Inflammatory macrophage treated with lipopolysaccharide for 4 hours (primary cell): ENCODE measurements around the gene GPBP1L1.

Experiments
- DNase-seq: peaks from one replicate; pipeline ENCODE4 v3.0.0-alpha.2; 2020

The GPBP1L1 gene

DNA sequence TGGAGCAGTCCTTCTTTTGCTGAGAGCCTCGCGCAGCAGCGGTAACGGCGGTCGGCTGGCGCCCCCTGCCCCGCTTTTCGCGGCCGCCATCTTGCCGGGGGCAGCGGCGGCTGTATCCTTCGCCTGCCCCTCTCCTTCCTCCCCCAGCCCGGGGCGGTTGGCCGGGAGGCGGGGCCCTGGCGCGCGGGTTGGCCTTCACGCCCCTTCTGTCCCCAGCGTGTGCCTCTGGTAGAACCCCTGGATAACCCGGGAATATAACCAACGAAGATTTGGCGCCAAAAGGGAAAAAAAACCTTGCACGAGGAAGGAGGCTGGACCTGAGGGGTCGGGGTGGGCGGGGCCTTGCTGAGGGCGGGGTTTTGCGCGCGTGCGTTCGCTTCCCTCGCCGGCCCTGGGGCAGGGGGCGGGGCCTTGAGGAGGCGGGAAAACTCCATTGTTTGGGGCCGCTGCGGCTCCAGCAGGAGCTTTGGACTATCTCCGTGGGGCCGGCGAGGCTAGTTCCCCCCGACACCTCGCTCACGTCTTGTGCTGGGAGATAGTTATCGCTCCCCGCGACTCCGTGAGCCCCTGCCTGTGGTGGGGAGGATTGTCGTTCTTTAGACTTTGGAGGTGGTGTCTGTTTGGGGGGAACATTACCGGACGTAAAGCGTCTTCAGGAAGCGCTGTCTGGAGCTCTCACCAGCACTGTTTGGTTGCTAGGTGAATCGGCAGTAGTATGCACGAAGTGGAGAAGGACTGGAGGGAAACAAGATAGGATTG lies 101.8 kb downstream of the GPBP1L1 start:
- peak; percentile 87 for DNase-seq

DNA sequence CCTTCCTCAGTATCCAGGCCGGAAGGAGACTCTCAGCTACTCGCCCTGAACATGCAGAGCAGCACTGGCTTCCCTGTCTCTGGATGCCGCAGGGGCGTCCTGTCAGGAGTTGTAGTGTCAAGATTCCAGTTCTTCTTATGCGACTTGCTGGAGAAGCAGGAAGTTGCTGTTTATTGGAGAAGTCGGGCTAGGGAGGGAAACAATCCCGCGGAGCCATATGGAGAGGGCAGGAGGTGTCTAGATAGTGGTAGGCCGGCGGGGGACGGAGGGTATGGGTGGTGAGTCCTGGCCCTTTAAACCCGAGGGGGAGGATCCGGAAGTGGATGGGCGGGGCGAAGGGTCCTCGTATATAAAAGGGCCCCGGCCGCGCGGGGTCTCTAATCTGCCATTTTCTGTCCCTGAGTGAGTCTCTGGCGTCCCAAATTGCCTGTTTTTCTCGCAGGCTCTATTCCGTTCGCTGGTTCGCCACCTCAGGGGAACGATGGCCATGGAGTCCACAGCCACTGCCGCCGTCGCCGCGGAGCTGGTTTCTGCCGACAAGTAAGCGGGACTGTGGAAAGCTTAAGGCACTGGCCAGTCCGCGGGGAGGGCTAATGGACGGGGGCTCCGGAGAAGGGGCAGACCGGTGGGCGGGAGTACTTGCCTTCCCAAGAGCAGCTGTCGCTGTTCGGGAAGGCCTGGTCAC lies 102.5 kb downstream of the GPBP1L1 start, which contains the start of gene NASP:
NASP (plus strand) TSS at position 376 of the 685 bp plus-strand sequence; CDS start at position 482, 106 bp downstream.
- DNase-seq: peak; percentile 78

- peak; percentile 98 for DNase-seq
Measured at GRCh38 chr1:45583264-45583665, 103.1 kb downstream of the GPBP1L1 start.
